Endothelial cell (in vitro differentiated cells): ENCODE results near the gene RBCK1. TPM values are rescaled to one million over a fixed set of nuclear protein-coding genes. Genes with fewer than 3 reads are reported as not detected.
"Not testable (repeated sequence)": the region's sequence is repeated elsewhere in the genome, so short reads cannot be mapped to it uniquely, and the experiment has no call there.

Experiments
- DNase-seq: peaks from one replicate; pipeline ENCODE4 v3.0.0; 2021; ENCODE audit warnings: low spot score
- H3K27ac Mint-ChIP-seq: one replicate; pipeline ENCODE4 v1.8.0; 2021; ENCODE audit warnings: mixed read lengths, inconsistent platforms; ENCODE audit not compliant: unreplicated experiment
- H3K27me3 Mint-ChIP-seq: one replicate; pipeline ENCODE4 v1.8.0; 2021; ENCODE audit warnings: mild to moderate bottlenecking, moderate library complexity, mixed read lengths, inconsistent platforms; ENCODE audit not compliant: unreplicated experiment
- H3K36me3 Mint-ChIP-seq: one replicate; pipeline ENCODE4 v1.8.0; 2021; ENCODE audit warnings: mild to moderate bottlenecking, low read depth, mixed read lengths, inconsistent platforms; ENCODE audit not compliant: unreplicated experiment
- H3K4me1 Mint-ChIP-seq: one replicate; pipeline ENCODE4 v1.8.0; 2021; ENCODE audit warnings: mild to moderate bottlenecking, mixed read lengths, inconsistent platforms; ENCODE audit not compliant: unreplicated experiment
- H3K4me3 Mint-ChIP-seq: one replicate; pipeline ENCODE4 v1.8.0; 2021; ENCODE audit warnings: mild to moderate bottlenecking, mixed read lengths, inconsistent platforms; ENCODE audit not compliant: unreplicated experiment
- H3K9me3 Mint-ChIP-seq: one replicate; pipeline ENCODE4 v1.8.0; 2021; ENCODE audit warnings: mixed read lengths, inconsistent platforms; ENCODE audit not compliant: unreplicated experiment
- CTCF ChIP-seq: fragments of 200-600 bp; sonication (generic); IDR thresholded peaks from one replicate; pipeline ENCODE4 v1.5.0; 2021; ENCODE audit warnings: antibody characterized with exemption; ENCODE audit not compliant: unreplicated experiment
- total RNA-seq: library from RNA; stranded (reverse); fragmentation: NEBNext Ultra II Directional; extraction: Animal tissue kit (Norgen Biotek cat#: 25700); gene quantifications from one replicate; pipeline ENCODE4 v1.2.1, GENCODE V29; 2021; ENCODE audit not compliant: unreplicated experiment

Gene RBCK1
- total RNA-seq, 1 donor from 2014 or later: 68.8 TPM

- Mint-ChIP-seq H3K36me3 (peaks cover 38% of the 10 kb centered on the region), H3K27ac (no peak overlapping the region), H3K9me3 (no peaks in the 10 kb centered on the region), H3K4me3 (peak overlapping the region; percentile 67), H3K27me3 (no peaks in the 10 kb centered on the region), H3K4me1 (peaks cover 2% of the 10 kb centered on the region)
- no peak for TF ChIP-seq CTCF
- no peak for DNase-seq
Measured at GRCh38 chr20:444862-445426, 36.8 kb downstream of the RBCK1 start.

GRCh38 chr20:445514-446336 is 37.6 kb downstream of the RBCK1 start:
- no peak for TF ChIP-seq CTCF
- no peak for DNase-seq
- Mint-ChIP-seq H3K36me3 (peaks cover 32% of the 10 kb centered on the region), H3K4me1 (no peaks in the 10 kb centered on the region), H3K4me3 (no peak overlapping the region), H3K27ac (no peak overlapping the region), H3K27me3 (no peaks in the 10 kb centered on the region), H3K9me3 (no peaks in the 10 kb centered on the region)

- DNase-seq, H3K36me3 Mint-ChIP-seq, H3K4me3 Mint-ChIP-seq, H3K27ac Mint-ChIP-seq, H3K9me3 Mint-ChIP-seq, H3K27me3 Mint-ChIP-seq, H3K4me1 Mint-ChIP-seq: not testable (repeated sequence)
Measured at GRCh38 chr20:452021-452420, 43.9 kb downstream of the RBCK1 start.

GRCh38 chr20:454951-455350 is 46.9 kb downstream of the RBCK1 start:
- H3K27me3 Mint-ChIP-seq: no peaks in the 10 kb centered on the region
- no peaks in the 10 kb centered on the region for H3K36me3 Mint-ChIP-seq
- H3K9me3 Mint-ChIP-seq: no peaks in the 10 kb centered on the region
- no peak for DNase-seq
- H3K4me3 Mint-ChIP-seq: no peak overlapping the region
- no peak overlapping the region for H3K27ac Mint-ChIP-seq
- no peak for TF ChIP-seq CTCF
- peaks cover 14% of the 10 kb centered on the region for H3K4me1 Mint-ChIP-seq

- H3K36me3 Mint-ChIP-seq: peaks cover 4% of the 10 kb centered on the region
- no peak overlapping the region for H3K4me3 Mint-ChIP-seq
- DNase-seq: no peak
- TF ChIP-seq CTCF: no peak
- H3K9me3 Mint-ChIP-seq: no peaks in the 10 kb centered on the region
- H3K27me3 Mint-ChIP-seq: peaks cover 10% of the 10 kb centered on the region
- peaks cover 32% of the 10 kb centered on the region for H3K4me1 Mint-ChIP-seq
- no peak overlapping the region for H3K27ac Mint-ChIP-seq
Measured at GRCh38 chr20:458776-459175, 50.7 kb downstream of the RBCK1 start.
